GM13976 (cell line): ENCODE measurements around the gene IFNAR2.
A peak's percentile ranks its signal among the peaks of the same experiment; 100 is the strongest.

Experiments used
- DNase-seq: peaks from one replicate; pipeline ENCODE4 v3.0.0; 2012; ENCODE audit warnings: low spot score
- CTCF ChIP-seq: IDR thresholded peaks from 2 replicates; pipeline ENCODE4 v1.5.1; 2012; ENCODE audit warnings: borderline replicate concordance, mild to moderate bottlenecking; ENCODE audit not compliant: insufficient read depth; ENCODE audit errors: extremely low read depth, missing control alignments, control extremely low read depth
- in situ Hi-C: fragments of 300-500 bp; cut with MboI; formaldehyde crosslinking; loops from one replicate; pipeline ENCODE4 v1.12.0; 2022; ENCODE audit warnings: low sequenced_read_pairs, mixed read lengths, inconsistent platforms; ENCODE audit not compliant: unreplicated experiment

The IFNAR2 gene

GRCh38 chr21:33228455-33228854 is 1.3 kb upstream of the IFNAR2 start:
- no peak for TF ChIP-seq CTCF
- in situ Hi-C loops: no loop called here
- DNase-seq: no peak

GRCh38 chr21:33229099-33229783 is 497 bp upstream of the IFNAR2 start:
- no peak for TF ChIP-seq CTCF

GRCh38 chr21:33230545-33231324 is 997 bp downstream of the IFNAR2 start:
- DNase-seq: peak; percentile 75
- TF ChIP-seq CTCF: peak; percentile 17
- in situ Hi-C loops: no loop called here

More at GRCh38 chr21:33229099-33229783, 497 bp upstream of the IFNAR2 start:
- in situ Hi-C loops: no loop called here
- no peak for DNase-seq

- TF ChIP-seq CTCF: no peak
- in situ Hi-C loops: no loop called here
- no peak for DNase-seq
Observed at GRCh38 chr21:33231526-33231925, 1.8 kb downstream of the IFNAR2 start.

- in situ Hi-C loops: no loop called here
- no peak for TF ChIP-seq CTCF
- no peak for DNase-seq
Observed at GRCh38 chr21:33232291-33233034, 2.7 kb downstream of the IFNAR2 start.
